MM.1S (cell line): ENCODE results near the gene RETSAT.

ENCODE experiments used
- EZH2 ChIP-seq: fragments of 300-600 bp; sonication (generic); optimal IDR thresholded peaks from 2 replicates; pipeline ENCODE3; 2017; ENCODE audit warnings: low read depth, mild to moderate bottlenecking, antibody characterized with exemption, low read length, mixed read lengths
- TF ChIP-seq, protein P1 (sequence below): fragments of 300-600 bp; sonication (generic); IDR thresholded peaks from 2 replicates; pipeline ENCODE4 v1.5.1; 2016; ENCODE audit warnings: antibody characterized with exemption, low read length, mixed read lengths

DNA sequence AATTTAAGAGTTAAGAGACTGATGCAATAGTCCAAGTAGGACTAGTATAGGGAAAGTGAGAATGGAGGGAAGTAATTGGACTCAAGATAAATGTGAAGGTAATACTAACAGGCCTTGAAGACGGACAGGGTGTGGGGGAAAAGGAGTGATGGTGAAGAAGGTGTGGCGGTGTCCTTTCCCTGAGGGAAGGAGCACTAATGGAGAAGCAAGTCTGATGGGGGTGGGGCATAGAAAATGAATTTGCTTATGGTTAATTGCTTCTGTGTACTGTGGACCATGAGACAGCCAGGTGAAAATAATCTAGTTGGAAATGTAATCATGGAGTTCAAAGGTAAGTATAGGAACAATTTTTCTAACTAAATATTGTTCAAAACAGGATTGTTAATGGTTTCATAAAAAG, 19.4 kb downstream of the RETSAT start:
- TF ChIP-seq, protein P1, sequence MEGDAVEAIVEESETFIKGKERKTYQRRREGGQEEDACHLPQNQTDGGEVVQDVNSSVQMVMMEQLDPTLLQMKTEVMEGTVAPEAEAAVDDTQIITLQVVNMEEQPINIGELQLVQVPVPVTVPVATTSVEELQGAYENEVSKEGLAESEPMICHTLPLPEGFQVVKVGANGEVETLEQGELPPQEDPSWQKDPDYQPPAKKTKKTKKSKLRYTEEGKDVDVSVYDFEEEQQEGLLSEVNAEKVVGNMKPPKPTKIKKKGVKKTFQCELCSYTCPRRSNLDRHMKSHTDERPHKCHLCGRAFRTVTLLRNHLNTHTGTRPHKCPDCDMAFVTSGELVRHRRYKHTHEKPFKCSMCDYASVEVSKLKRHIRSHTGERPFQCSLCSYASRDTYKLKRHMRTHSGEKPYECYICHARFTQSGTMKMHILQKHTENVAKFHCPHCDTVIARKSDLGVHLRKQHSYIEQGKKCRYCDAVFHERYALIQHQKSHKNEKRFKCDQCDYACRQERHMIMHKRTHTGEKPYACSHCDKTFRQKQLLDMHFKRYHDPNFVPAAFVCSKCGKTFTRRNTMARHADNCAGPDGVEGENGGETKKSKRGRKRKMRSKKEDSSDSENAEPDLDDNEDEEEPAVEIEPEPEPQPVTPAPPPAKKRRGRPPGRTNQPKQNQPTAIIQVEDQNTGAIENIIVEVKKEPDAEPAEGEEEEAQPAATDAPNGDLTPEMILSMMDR = no peak
- TF ChIP-seq EZH2 = no peak
